ENCODE data around the gene MRO. TPM values are rescaled to one million over a fixed set of nuclear protein-coding genes. Genes with fewer than 3 reads are reported as not detected.

The MRO gene
- total RNA-seq, 1 experiment from 2014 or later = 0.32 TPM

GRCh38 chr18:50863840-50864375, 44.1 kb upstream of the MRO start:
- intact Hi-C loops (cut with micrococcal nuclease; ENCODE audit: unreplicated experiment) = no loop called here
- POLR2A ChIA-PET (ENCODE audit: low non-redundant PET) = no interaction called here
- Histone ChIP-seq H3K9me3 (ENCODE audit: low read depth, low read length, poor library complexity, severe bottlenecking) (no peaks in the 10 kb centered on the region), H3K27ac (ENCODE audit: low read depth, low read length, poor library complexity, severe bottlenecking) (no peak overlapping the region), H3K36me3 (ENCODE audit: insufficient read depth, low read length, poor library complexity, severe bottlenecking) (no peaks in the 10 kb centered on the region), H3K4me1 (ENCODE audit: insufficient read depth, low read length, poor library complexity, severe bottlenecking) (no peaks in the 10 kb centered on the region), H3K27me3 (replicated peaks; ENCODE audit: insufficient read depth, low read depth, low read length, poor library complexity) (no peaks in the 10 kb centered on the region), H3K4me3 (ENCODE audit: low read depth, low read length, poor library complexity, severe bottlenecking) (no peak overlapping the region)
- CTCF ChIA-PET = no interaction called here
- no peak for DNase-seq (ENCODE audit: low spot score)
- no TSS peak for BruUV-seq (replicated peaks)
- TF ChIP-seq EZH2 (IDR thresholded peaks at IDR 0.05; ENCODE audit: borderline replicate concordance, low read depth, low read length, poor library complexity, severe bottlenecking) = no peak
- no peak for TF ChIP-seq CTCF (conservative IDR thresholded peaks at IDR 0.05; ENCODE audit: low read depth, low read length)

- TF ChIP-seq EZH2 (IDR thresholded peaks at IDR 0.05; ENCODE audit: borderline replicate concordance, low read depth, low read length, poor library complexity, severe bottlenecking) = no peak
- no peak for TF ChIP-seq CTCF (conservative IDR thresholded peaks at IDR 0.05; ENCODE audit: low read depth, low read length)
- Histone ChIP-seq H3K27ac (ENCODE audit: low read depth, low read length, poor library complexity, severe bottlenecking) (no peak overlapping the region), H3K4me1 (ENCODE audit: insufficient read depth, low read length, poor library complexity, severe bottlenecking) (no peaks in the 10 kb centered on the region), H3K4me3 (ENCODE audit: low read depth, low read length, poor library complexity, severe bottlenecking) (no peak overlapping the region), H3K36me3 (ENCODE audit: insufficient read depth, low read length, poor library complexity, severe bottlenecking) (no peaks in the 10 kb centered on the region), H3K27me3 (replicated peaks; ENCODE audit: insufficient read depth, low read depth, low read length, poor library complexity) (no peaks in the 10 kb centered on the region), H3K9me3 (ENCODE audit: low read depth, low read length, poor library complexity, severe bottlenecking) (no peaks in the 10 kb centered on the region)
- POLR2A ChIA-PET (ENCODE audit: low non-redundant PET) = no interaction called here
- no peak for DNase-seq (ENCODE audit: low spot score)
- CTCF ChIA-PET = no interaction called here
- no TSS peak for BruUV-seq (replicated peaks)
- intact Hi-C loops (cut with micrococcal nuclease; ENCODE audit: unreplicated experiment) = no loop called here
These were observed 42.6 kb upstream of the MRO start for GRCh38 chr18:50862401-50862800.

GRCh38 chr18:50861617-50862016, 41.8 kb upstream of the MRO start:
- intact Hi-C loops (cut with micrococcal nuclease; ENCODE audit: unreplicated experiment) = no loop called here
- Histone ChIP-seq H3K9me3 (ENCODE audit: low read depth, low read length, poor library complexity, severe bottlenecking) (no peaks in the 10 kb centered on the region), H3K4me3 (ENCODE audit: low read depth, low read length, poor library complexity, severe bottlenecking) (no peak overlapping the region), H3K27ac (ENCODE audit: low read depth, low read length, poor library complexity, severe bottlenecking) (no peak overlapping the region), H3K4me1 (ENCODE audit: insufficient read depth, low read length, poor library complexity, severe bottlenecking) (no peaks in the 10 kb centered on the region), H3K27me3 (replicated peaks; ENCODE audit: insufficient read depth, low read depth, low read length, poor library complexity) (no peaks in the 10 kb centered on the region), H3K36me3 (ENCODE audit: insufficient read depth, low read length, poor library complexity, severe bottlenecking) (no peaks in the 10 kb centered on the region)
- CTCF ChIA-PET = no interaction called here
- no peak for DNase-seq (ENCODE audit: low spot score)
- BruUV-seq (replicated peaks) = no TSS peak
- POLR2A ChIA-PET (ENCODE audit: low non-redundant PET) = no interaction called here
- TF ChIP-seq EZH2 (IDR thresholded peaks at IDR 0.05; ENCODE audit: borderline replicate concordance, low read depth, low read length, poor library complexity, severe bottlenecking) (no peak), CTCF (conservative IDR thresholded peaks at IDR 0.05; ENCODE audit: low read depth, low read length) (no peak)
